ENCODE results near the gene NEK1.
A peak's percentile ranks its signal among the peaks of the same experiment; 100 is the strongest.
"Not testable (repeated sequence)": the region's sequence is repeated elsewhere in the genome, so short reads cannot be mapped to it uniquely, and the experiment has no call there.

The NEK1 gene

DNA sequence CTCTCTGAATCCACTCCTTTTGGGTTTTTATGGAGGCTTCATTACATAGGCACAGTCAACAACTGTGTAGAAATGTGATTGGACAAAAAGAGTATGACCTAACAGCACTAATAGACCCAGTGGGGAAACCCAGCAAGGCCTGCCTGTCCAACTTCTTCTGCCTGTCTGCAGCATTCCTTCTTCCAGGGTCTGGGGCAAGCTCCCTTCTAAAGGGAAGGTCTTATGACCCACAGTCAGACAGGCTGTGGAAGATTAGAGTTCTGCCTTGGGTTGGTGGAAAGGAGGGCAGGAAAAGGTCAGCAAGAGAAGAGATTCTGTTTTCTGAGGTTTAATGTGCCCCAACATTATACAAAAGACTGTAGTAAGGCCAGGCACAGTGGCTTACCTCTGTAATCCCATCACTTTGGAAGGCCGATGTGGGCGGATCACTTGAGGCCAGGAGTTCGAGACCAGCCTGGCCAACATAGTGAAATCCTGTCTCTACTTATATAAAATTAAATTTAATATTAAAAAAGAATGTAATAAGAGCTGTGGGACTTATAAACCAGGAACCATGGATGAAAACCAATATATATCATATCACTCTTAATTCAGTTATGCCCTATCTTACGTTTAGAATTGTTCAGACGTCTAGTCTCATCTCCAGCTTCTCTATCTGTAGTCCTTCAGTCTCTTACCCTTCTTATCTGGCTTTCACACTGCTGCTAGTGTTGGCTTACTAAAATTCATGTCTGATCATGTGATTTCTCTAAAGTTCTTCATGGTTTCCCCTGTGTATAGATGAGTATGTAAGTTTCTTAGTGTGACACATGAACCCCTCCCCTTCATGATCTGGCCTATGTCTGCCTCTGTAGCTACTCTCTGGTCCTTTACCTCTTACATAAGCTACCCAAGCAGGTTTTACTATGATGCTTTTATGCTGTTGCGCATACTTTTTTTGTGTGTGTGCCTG, 14.2 kb upstream of the NEK1 start:
- DNase-seq (ENCODE audit: low spot score): no peak

DNA sequence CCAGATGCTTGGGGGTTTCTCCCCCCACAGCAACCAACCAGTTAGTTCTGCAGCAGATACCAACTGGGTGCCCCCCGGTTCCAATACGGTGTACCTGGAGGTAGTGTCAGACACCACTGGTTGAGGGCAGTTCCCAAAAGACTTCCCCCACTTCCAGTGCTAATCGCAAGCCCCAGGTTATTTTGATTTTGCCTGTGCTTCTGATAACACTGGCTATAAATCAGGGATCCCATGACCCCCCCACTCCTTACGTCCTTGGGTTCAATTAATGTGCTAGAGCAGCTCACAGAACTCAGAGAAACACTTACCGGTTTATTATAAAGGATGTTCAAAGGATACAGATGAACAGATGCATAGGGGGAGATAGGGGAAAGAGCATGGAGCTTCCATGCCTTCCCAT, 13.5 kb upstream of the NEK1 start:
- DNase-seq (ENCODE audit: low spot score): no peak

GRCh38 chr4:169624012-169624411, 11.6 kb upstream of the NEK1 start:
- not testable (repeated sequence) for DNase-seq (ENCODE audit: low spot score)

DNA sequence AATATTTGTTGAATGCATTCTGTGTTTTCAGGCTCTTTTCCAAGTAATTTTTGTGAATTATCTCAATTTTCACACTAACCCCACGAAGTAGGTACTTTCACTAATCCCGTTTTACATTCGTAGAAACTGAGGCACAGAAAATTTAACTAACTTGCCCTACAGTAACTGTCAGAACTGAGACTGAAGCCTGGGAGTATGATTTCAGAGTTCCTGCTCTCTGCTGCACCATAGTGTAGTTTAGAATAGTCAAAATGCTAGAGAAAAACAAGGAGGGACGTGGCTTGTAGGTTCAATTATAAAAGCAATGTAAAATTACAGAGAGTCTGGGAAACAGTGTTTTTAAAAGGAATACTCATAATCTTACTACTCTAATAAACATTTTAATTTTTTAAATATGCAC, 10.2 kb upstream of the NEK1 start:
- peak; percentile 45 for DNase-seq (ENCODE audit: low spot score)

DNA sequence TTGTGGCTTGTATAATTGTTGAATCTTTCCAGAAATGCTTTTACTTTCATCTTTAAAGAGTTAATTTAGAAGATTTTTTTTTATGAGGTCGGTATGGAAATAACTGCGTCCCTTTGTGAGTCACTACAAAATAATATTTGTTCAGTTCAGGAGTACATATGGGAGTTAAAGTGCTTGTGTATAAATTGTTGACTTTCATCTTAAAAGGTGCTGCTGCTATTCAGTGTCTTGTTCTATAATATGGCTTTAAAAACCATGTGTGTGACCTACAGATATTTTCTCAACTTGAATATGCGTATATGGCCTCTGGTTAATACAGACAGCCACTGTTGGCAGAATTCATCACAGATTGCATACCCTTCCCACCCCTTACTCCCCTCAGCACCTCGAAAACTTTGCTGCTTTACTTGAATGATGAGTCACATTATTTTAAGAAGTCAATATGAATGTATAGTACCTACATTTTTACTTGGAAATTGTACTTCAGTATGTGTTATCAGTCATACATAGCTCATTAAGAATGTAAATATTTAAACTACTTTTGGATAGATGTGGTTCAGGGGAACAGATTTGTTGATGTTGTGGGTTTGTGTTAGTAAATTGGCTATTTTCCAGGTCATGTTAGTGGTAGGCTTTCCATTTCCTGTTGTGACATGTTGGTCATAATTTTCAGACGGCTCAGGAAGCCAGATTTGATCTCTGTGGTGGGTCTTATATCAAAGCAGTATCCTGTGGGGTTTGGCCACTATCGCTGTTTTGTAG, 9.5 kb upstream of the NEK1 start:
- peak; percentile 88 for DNase-seq (ENCODE audit: low spot score)

GRCh38 chr4:169620880-169621248, 8.5 kb upstream of the NEK1 start:
- DNase-seq (ENCODE audit: low spot score): peak; percentile 56

- DNase-seq (ENCODE audit: low spot score): peak; percentile 97
Observed at GRCh38 chr4:169619958-169620879, 7.8 kb upstream of the NEK1 start, which contains the start of gene CLCN3. TSS of gene CLCN3 (plus strand) at chr4:169620578. CDS start at chr4:169635929, 15,351 bp downstream.

DNA sequence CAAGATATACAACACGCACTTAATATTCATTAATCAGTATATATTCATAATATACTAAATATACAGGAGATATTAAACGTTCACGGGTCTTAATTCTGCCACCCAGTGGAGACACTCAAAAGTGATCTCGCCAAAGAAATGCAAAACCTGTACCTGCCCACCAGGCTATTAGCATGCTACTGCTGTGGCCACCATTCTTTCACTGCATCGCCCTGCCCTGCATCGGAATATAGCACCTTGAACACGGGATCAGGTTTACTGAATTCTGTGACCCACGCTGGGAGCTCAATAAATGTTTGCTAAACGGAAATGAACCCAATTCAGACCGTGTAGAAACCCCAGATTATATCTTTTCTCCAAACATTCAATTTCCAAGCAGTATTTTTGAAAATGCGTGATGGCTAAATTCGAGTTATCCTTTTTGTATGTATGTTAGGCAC, 7.2 kb upstream of the NEK1 start:
- peak; percentile 70 for DNase-seq (ENCODE audit: low spot score)

GRCh38 chr4:169618986-169619385, 6.6 kb upstream of the NEK1 start:
- DNase-seq (ENCODE audit: low spot score): no peak

DNA sequence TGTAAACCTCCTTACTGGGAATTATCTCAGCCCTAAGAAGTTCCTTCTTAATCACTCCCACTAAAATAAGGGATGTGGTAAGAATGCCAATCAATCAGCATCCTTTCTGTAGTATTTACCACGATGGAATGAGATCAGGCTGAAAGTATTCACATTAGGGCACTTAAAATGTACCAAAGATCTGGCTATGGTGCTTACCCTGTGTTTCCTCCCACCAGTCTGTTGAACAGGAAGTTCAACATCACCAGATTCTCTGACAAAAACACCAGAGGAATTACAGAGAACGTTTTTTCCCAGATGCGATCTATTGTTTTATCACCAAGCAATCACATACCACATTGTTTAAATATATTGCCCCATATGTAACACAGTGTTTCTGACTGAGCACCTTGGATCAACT, 5.9 kb upstream of the NEK1 start:
- DNase-seq (ENCODE audit: low spot score): no peak

DNA sequence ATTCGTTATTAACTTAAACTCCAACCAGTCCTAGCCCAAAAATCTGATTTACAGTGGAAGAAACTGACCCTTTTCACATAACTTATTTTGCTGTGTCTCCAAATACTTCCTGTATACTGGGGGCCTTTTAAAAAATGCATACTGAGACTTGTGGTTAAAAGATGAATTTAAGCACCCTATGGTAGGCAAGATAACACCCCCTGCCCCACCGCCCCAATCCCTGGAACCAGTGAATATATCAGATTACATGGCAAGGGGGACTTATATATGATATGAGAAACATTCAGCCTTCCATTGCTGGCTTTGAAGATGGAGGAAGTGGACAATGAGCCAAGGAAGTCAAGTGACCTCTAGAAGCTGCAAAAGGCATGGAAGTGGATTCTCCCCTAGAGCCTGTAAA, 4.9 kb upstream of the NEK1 start:
- no peak for DNase-seq (ENCODE audit: low spot score)

DNA sequence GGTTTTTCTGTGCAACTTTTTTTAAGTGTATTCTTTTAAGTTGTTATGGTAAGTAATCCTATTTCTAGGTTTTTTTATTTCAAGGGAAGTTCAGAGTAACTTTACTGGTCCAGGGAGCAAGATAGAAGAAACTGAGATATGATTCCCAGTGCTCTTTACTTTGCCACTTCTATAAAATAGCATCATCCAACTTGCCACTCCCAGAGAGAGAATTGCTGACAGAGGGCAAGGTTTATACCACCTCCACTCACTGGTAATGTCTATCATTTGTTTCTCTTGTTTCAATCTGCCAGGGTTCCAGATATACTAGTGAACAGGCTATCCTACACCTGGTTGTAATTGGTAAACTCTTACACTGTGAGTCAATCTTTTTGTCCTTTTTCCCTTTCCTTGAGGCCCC, 4.5 kb upstream of the NEK1 start:
- no peak for DNase-seq (ENCODE audit: low spot score)

DNA sequence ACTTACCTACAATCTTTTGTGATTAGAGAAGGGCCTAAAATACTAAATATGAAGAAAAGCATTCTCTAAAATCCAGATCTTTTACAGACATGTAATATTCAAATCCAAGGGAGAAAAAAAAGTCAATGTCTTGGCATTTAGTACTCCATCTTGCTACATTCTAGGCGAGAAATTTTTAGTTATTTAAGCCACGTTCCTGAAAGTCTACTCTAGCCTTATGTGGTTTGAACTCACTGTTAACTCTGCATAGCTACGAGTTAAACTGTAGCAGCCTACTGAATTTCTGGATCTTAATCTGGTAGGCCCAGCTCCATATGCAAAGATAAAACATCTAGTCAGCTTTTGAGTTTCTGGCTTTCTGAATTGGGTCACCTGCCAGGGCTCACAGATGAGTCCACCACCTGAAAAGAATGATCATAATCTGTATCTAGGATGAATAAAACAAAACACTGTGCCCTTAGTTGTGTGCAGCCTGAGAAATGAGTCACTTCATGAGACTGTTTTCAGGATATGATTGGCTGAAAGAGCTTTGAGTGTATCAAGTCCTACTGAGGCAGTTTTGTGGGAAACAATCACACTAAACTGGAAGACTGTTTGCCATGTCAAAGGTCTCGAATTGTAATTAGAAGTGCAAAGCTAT, 3.2 kb upstream of the NEK1 start:
- peak; percentile 39 for DNase-seq (ENCODE audit: low spot score)

DNA sequence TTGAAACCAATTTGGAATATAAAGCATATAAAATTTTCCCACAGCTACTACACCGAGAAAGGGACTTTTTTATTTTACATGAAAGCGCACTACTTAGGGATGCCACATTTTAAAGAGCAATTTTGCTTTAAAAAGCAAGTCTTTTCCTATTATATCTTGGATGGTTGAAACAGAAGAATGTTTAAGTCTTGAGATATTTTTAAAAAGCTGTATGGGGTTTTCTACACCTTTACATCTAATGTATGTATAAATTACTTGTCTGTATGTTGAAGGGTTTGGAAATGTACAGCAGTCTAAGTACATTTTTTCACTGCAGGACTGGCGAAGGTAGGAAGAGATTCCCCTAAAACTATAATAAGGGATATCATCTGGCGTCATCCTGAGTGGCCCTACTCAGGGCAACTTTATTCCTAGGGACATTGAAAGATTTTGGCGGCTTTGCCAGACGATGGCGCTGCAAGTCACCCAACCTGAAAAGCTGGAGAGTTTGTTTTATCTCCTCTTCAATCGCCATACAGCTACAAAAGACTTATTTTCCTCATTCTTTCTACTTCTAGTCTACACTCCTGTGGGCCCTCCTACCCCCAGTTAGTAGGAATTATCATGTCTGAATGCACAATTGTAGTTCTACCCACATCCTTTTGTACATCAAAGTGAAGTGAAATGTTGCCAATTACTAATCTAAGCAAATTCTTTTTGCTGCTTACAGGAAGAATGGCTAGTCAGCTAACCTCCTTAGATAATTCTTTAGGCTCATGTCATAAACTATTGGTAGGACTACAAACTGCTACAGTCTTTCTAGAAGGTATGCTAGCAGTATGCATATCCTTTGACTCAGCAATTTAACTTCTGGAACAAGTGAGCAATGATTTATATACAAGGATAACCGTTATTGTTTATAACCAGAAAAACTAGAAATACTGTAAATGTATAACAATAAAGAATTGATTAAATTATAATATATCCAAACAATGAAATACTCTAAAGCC, 782 bp upstream of the NEK1 start:
- peak; percentile 90 for DNase-seq (ENCODE audit: low spot score)

- peak; percentile 32 for DNase-seq (ENCODE audit: low spot score)
Observed at GRCh38 chr4:169611157-169611556, 1.2 kb downstream of the NEK1 start.

GRCh38 chr4:169604903-169605331, 7.5 kb downstream of the NEK1 start:
- no peak for DNase-seq (ENCODE audit: low spot score)

DNA sequence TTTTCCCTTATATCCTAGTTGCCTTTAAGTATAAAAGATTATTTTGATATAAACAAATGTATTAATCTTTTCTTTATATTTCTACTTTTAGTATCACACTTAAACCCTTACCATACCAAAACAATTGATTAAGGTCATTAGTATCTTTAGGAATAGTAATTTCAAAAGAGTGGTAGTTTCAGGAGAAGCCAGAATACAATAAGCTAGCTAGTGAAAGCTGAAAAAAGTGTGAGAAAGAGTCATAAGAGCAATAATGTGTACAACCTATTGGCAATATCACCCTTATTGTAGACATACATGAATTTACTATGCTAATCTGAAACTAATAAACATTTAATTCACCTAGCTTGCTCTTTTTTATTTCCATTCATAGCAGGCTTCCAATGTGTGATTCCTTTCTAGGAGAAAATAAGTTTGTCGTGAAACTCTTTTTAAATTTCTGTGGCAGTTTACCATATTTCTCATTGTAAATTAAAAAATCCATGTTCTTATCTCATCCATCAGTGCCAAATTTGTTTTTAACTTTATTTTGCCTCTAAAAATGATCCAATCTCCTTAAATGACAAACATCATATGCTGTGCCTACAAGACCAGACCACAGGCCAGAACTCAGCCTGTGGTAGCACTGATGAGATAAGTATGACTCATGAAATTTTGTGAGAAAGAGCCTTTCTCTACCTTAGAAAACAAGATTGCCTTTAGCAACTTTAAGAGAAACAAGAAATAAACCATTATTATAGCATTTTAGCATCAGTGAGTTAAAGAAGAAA, 8.1 kb downstream of the NEK1 start:
- peak; percentile 63 for DNase-seq (ENCODE audit: low spot score)

DNA sequence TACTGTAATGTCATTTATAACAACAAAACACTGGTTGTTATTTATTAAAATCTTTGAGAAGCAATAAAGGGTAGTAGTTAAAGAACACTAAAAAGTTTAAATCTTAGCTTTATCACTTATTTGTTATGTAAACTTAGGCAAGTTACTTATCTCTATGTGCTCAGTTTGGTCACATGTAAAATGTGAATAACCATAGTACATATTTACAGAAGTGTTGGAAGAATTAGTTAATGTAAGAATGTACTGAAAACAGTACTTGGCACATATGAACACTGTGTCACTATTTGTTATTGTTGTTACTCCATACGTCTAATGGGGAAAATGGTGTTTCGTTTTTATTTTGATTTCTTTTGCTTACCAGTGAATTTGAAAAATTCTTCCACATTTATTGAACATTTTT, 9.1 kb downstream of the NEK1 start:
- no peak for DNase-seq (ENCODE audit: low spot score)

DNA sequence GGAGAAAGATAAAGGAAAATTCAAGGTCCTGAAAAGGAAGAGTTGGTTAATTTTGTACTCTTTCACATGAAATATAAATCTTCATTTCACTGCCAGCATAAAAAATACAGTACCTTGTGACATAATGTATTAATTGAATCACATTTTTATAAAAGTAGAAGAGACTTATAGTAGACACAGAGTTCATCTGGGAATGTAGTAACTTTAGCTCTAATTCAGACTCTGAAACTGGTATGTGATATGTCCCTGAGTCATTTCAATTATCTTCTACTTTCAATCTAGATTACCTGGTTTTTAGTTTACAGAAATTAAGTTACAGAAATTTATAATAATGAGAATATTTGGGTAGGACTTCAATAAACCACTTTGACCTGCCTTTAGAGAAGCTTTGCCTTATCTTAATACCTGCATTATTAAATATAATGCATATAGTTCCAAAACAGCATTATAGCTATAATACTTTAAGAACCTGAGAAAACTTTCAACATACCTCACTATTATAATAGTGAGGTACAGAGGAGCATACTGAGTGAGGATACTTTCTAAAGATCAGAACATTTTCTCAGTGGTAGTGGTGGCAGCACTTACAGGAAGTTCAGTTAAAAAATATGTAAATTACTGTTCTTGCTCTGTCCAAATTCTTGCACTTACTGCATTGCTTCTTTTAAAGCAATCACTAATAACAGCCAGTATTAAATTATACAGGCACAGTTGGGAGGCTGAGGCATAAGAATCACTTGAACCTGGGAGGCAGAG, 11.2 kb downstream of the NEK1 start:
- no peak for DNase-seq (ENCODE audit: low spot score)
